ENCODE measurements around the gene CDK15. TPM values are rescaled to one million over a fixed set of nuclear protein-coding genes. Genes with fewer than 3 reads are reported as not detected.

Gene CDK15
- total and polyA plus RNA-seq, 8 donors = 0.20 to 0.84 (median 0.43) TPM

DNA sequence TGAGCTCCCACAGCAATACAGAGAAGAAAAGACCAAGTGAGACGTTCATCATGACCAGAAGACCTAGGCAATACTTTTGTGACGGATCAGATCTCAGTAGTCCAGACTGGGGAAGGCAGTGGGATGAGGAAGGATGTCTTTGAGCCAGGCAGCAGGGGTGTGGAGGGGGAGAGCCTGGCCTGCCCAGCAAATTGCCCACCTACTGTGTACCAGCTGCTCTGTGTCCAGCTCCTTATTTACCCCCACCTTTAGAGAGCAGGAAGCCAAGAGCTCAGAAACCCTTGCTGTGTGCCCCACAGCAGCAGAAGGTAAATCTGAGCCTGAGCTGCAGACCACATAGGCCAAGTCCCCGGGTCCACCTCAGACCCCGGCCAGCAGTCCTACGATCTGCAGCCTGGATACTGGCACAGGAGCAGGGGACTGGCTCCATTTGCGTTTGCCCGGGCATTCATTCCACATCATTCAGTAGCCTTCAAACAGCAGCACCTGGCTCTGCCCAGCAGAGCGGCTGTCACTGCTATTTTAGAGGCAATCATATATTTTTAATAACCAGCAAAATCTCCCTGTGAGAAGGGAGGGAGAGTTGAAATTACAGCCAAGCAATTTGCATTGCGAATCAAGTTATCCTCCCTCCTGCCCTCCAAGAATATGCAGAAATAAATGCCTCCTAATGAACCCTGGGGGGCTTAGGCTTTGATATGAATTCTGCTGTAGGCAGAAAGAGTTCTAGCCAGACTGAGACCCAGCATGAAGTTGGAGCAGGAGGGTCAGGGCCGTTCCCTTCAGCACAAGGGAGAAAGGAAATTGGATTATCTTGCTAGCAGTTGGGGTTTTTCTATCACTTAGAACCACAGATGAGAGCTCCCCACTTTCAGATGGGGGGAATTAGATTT, 117.3 kb downstream of the CDK15 start:
- H3K27ac ChIP-seq = no peak overlapping the region
- H3K36me3 ChIP-seq = no peaks in the 10 kb centered on the region
- no peaks in the 10 kb centered on the region for H3K4me1 ChIP-seq
- intact Hi-C loops (cut with DNase I) = no loop called here
- no peak for ATAC-seq
- no peaks in the 10 kb centered on the region for H3K27me3 ChIP-seq
- TF ChIP-seq, protein P1, sequence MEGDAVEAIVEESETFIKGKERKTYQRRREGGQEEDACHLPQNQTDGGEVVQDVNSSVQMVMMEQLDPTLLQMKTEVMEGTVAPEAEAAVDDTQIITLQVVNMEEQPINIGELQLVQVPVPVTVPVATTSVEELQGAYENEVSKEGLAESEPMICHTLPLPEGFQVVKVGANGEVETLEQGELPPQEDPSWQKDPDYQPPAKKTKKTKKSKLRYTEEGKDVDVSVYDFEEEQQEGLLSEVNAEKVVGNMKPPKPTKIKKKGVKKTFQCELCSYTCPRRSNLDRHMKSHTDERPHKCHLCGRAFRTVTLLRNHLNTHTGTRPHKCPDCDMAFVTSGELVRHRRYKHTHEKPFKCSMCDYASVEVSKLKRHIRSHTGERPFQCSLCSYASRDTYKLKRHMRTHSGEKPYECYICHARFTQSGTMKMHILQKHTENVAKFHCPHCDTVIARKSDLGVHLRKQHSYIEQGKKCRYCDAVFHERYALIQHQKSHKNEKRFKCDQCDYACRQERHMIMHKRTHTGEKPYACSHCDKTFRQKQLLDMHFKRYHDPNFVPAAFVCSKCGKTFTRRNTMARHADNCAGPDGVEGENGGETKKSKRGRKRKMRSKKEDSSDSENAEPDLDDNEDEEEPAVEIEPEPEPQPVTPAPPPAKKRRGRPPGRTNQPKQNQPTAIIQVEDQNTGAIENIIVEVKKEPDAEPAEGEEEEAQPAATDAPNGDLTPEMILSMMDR (IDR thresholded peaks at IDR 0.05) = no peak
- H3K9me3 ChIP-seq = no peaks in the 10 kb centered on the region
- no peak for DNase-seq
- no peak overlapping the region for H3K4me3 ChIP-seq

DNA sequence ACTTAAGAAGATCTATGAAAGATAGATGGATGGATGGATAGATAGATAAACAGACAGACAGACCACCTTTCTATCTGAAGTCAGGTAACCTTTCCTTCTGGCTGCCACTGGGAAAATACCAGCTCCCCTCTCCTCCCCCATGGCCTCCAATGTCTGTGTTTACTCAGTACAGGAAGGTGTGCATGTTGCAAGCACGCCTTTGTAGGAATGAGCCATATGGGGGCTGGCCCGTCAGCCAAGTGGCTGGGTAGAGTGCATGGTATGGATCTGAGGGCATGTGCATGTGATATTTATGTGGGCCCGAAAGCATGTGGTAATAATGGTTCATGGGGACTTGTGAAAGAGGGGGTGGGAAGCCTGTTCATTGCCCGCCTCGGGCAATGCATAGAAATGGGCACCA, 118.1 kb downstream of the CDK15 start:
- Histone ChIP-seq H3K9me3 (no peaks in the 10 kb centered on the region), H3K4me1 (no peaks in the 10 kb centered on the region), H3K36me3 (no peaks in the 10 kb centered on the region), H3K27ac (no peak overlapping the region), H3K27me3 (no peaks in the 10 kb centered on the region), H3K4me3 (no peak overlapping the region)
- no peak for ATAC-seq
- intact Hi-C loops (cut with DNase I) = no loop called here
- no peak for DNase-seq
- TF ChIP-seq, protein P1 (IDR thresholded peaks at IDR 0.05) = no peak

DNA sequence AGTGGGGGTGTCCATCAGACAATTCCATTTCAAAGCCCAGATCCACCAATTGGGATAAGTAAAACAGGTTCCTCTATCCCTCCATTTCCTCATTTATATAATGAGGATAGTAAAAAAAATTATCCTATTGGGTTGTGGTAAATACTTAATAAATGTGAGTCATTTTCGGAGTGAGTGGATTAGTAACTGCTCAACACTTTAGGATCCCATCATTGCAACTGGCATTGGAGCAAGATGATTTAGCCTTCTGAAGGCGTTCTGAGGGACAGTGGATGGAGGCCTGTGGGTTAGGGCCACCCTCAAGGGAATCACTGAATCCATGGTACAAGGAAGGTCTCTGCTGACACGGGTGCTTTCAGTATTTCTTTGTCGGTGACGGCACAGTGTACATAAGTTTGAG, 118.7 kb downstream of the CDK15 start:
- TF ChIP-seq, protein P1 (IDR thresholded peaks at IDR 0.05) = no peak
- intact Hi-C loops (cut with DNase I) = no loop called here
- Histone ChIP-seq H3K4me3 (no peak overlapping the region), H3K27me3 (no peaks in the 10 kb centered on the region), H3K9me3 (no peaks in the 10 kb centered on the region), H3K4me1 (no peaks in the 10 kb centered on the region), H3K27ac (no peak overlapping the region), H3K36me3 (no peaks in the 10 kb centered on the region)
- ATAC-seq = no peak
- no peak for DNase-seq

DNA sequence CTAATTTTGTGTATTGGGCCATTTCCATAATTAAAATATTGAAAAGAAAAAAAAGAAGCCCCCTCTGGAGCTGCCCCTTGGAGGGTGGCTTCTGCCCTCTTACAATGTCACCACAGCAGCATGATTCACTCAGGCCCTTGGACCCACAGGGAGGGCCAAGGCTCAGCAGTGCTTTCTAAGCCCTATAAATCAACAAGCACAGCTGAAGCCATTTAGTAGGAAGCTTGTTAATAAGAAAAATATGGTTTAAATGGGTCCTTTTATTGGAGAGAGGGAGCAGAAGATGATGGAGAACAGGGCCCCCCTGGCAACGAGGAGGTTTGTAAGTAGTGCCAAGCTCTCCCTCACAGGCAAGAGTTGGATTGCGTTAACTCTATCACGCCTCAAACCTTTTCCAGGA, 119.7 kb downstream of the CDK15 start:
- Histone ChIP-seq H3K4me1 (no peaks in the 10 kb centered on the region), H3K27ac (no peak overlapping the region), H3K27me3 (peaks cover 0 to under 1% of the 10 kb centered on the region in 2 donors), H3K4me3 (no peak overlapping the region), H3K9me3 (no peaks in the 10 kb centered on the region), H3K36me3 (no peaks in the 10 kb centered on the region)
- DNase-seq = no peak
- no peak for ATAC-seq
- TF ChIP-seq, protein P1 (IDR thresholded peaks at IDR 0.05) = no peak
- intact Hi-C loops (cut with DNase I) = no loop called here

DNA sequence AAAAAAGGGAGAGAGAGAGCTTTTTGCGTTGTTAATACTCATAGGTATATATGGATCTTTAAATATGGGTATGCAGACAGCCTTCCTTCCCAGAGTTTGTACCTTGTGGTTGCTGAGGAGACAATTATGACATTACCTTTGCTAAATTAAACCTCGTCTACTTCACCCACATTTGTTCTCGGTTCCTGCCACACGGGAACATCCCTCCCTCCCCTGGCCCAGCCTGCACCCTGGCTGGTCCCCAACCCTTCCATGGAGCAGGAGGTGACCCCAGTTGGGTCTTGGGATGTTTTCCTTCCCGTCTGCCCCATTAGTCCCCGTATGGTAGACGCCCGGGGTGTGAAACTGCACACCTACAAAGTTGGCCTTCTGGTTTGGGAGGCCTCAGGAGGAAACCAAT, 122.0 kb downstream of the CDK15 start:
- no peak overlapping the region for H3K4me3 ChIP-seq
- H3K27ac ChIP-seq = no peak overlapping the region
- H3K27me3 ChIP-seq = peaks cover 0 to 7% of the 10 kb centered on the region in 2 donors
- no peak for DNase-seq
- H3K9me3 ChIP-seq = no peaks in the 10 kb centered on the region
- ATAC-seq = no peak
- intact Hi-C loops (cut with DNase I) = no loop called here
- TF ChIP-seq, protein P1 (IDR thresholded peaks at IDR 0.05) = no peak
- no peaks in the 10 kb centered on the region for H3K4me1 ChIP-seq
- no peaks in the 10 kb centered on the region for H3K36me3 ChIP-seq

Measured in left lung (tissue), 10 donors.